ENCODE results near the gene LRRD1.
"Not testable (repeated sequence)": the region's sequence is repeated elsewhere in the genome, so short reads cannot be mapped to it uniquely, and the experiment has no call there.

GRCh38 chr7:92142791-92143190 lies 36.2 kb downstream of the LRRD1 start:
- TF ChIP-seq CTCF, POLR2AphosphoS5 (IDR thresholded peaks at IDR 0.05): not testable (repeated sequence)

Measured in prostate gland (tissue), 2 donors.